ENCODE measurements around the gene PARD3B.

- no peak for TF ChIP-seq SUZ12 (IDR thresholded peaks at IDR 0.05; ENCODE audit: extremely low read depth, insufficient read depth, insufficient read length)
- TF ChIP-seq ZNF274 (IDR thresholded peaks at IDR 0.05; ENCODE audit: low read depth, low read length): no peak
- TF ChIP-seq YY1 (IDR thresholded peaks at IDR 0.05; ENCODE audit: insufficient read depth, insufficient read length): no peak
Measured at GRCh38 chr2:204748286-204748685, 203.0 kb downstream of the PARD3B start.

Data from NT2/D1 (cell line).